ENCODE data around the gene KCNH5.

DNA sequence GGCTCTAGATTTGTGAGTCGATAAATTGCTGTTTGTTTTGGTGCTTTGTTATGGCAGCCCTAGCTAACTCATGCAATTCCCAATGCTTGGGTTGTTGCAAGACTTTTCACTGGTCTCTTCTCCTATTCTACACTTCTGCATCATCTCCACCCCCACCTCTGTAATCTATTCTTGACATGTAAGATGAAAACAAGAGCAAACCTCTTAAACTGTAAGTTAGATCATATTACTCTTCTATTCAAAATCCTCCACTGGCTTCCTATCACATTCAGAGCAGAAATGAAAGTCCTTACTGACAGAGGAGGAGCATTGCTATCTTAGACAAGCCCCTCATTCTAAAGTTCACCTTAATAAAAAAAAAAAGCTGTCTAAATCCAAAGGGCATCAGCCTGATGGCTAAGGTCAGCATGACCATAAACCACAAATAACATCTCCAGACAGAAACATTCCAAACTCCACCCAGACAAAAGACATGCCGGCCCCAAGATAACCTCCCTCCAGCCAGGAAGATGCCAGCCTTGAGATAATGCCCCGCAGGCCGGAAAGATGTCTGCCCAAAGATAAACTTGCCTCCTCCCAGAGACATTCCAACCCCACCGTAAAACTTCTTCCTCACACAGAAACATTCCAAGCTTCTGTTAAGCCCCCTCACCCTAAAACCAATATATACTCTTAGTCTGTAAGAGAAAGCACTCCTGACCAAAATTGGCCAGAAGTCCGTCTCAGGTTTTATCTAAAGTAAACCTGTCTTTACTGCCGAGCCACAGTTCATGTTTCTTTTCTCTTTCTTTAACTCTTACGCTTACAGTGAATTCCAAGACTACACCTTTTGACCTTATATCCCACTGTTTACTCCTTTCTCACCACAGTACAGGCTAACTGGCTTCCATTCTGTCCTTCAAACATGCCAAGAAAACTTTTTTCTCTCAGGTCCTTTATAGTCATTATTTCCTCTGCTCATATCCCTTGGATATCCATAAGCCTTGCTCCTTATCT lies 308.9 kb downstream of the KCNH5 start:
- TF ChIP-seq SOX15 (CRISPR knock-in tag; IDR thresholded peaks at IDR 0.05) (no peak), ZNF671 (CRISPR knock-in tag; IDR thresholded peaks at IDR 0.05) (no peak), JUN (CRISPR knock-in tag; IDR thresholded peaks at IDR 0.05) (no peak), CDX4 (CRISPR knock-in tag; IDR thresholded peaks at IDR 0.05; ENCODE audit: borderline replicate concordance) (no peak), NR3C1 (CRISPR knock-in tag; conservative IDR thresholded peaks at IDR 0.05; ENCODE audit: low read depth) (no peak), MXD4 (CRISPR knock-in tag; IDR thresholded peaks at IDR 0.05; ENCODE audit: borderline replicate concordance) (no peak), E2F5 (CRISPR knock-in tag; IDR thresholded peaks at IDR 0.05) (no peak), KAT7 (CRISPR knock-in tag; IDR thresholded peaks at IDR 0.05; ENCODE audit: borderline replicate concordance) (no peak), MLX (CRISPR knock-in tag; IDR thresholded peaks at IDR 0.05) (no peak), OVOL2 (CRISPR knock-in tag; IDR thresholded peaks at IDR 0.05; ENCODE audit: borderline replicate concordance) (no peak)
- TF ChIP-seq, protein P1, sequence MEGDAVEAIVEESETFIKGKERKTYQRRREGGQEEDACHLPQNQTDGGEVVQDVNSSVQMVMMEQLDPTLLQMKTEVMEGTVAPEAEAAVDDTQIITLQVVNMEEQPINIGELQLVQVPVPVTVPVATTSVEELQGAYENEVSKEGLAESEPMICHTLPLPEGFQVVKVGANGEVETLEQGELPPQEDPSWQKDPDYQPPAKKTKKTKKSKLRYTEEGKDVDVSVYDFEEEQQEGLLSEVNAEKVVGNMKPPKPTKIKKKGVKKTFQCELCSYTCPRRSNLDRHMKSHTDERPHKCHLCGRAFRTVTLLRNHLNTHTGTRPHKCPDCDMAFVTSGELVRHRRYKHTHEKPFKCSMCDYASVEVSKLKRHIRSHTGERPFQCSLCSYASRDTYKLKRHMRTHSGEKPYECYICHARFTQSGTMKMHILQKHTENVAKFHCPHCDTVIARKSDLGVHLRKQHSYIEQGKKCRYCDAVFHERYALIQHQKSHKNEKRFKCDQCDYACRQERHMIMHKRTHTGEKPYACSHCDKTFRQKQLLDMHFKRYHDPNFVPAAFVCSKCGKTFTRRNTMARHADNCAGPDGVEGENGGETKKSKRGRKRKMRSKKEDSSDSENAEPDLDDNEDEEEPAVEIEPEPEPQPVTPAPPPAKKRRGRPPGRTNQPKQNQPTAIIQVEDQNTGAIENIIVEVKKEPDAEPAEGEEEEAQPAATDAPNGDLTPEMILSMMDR (IDR thresholded peaks at IDR 0.05), result no peak
- TF ChIP-seq, protein P2, sequence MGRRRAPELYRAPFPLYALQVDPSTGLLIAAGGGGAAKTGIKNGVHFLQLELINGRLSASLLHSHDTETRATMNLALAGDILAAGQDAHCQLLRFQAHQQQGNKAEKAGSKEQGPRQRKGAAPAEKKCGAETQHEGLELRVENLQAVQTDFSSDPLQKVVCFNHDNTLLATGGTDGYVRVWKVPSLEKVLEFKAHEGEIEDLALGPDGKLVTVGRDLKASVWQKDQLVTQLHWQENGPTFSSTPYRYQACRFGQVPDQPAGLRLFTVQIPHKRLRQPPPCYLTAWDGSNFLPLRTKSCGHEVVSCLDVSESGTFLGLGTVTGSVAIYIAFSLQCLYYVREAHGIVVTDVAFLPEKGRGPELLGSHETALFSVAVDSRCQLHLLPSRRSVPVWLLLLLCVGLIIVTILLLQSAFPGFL (CRISPR knock-in tag; IDR thresholded peaks at IDR 0.05; ENCODE audit: borderline replicate concordance), result no peak
- TF ChIP-seq, protein P3, sequence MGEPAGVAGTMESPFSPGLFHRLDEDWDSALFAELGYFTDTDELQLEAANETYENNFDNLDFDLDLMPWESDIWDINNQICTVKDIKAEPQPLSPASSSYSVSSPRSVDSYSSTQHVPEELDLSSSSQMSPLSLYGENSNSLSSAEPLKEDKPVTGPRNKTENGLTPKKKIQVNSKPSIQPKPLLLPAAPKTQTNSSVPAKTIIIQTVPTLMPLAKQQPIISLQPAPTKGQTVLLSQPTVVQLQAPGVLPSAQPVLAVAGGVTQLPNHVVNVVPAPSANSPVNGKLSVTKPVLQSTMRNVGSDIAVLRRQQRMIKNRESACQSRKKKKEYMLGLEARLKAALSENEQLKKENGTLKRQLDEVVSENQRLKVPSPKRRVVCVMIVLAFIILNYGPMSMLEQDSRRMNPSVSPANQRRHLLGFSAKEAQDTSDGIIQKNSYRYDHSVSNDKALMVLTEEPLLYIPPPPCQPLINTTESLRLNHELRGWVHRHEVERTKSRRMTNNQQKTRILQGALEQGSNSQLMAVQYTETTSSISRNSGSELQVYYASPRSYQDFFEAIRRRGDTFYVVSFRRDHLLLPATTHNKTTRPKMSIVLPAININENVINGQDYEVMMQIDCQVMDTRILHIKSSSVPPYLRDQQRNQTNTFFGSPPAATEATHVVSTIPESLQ (CRISPR knock-in tag; IDR thresholded peaks at IDR 0.05), result no peak
